T follicular helper cell (primary cell): ENCODE data around the gene RNF217.
"Not testable (repeated sequence)": the region's sequence is repeated elsewhere in the genome, so short reads cannot be mapped to it uniquely, and the experiment has no call there.

ENCODE experiments used
- DNase-seq: peaks from one replicate; pipeline ENCODE4 v3.0.0-alpha.2; 2020; ENCODE audit warnings: low read depth
- total RNA-seq, 2 experiments: gene quantifications; one replicate each; lab custom pipeline; 2026; lab: John Stamatoyannopoulos, UW

Gene RNF217, protein sequence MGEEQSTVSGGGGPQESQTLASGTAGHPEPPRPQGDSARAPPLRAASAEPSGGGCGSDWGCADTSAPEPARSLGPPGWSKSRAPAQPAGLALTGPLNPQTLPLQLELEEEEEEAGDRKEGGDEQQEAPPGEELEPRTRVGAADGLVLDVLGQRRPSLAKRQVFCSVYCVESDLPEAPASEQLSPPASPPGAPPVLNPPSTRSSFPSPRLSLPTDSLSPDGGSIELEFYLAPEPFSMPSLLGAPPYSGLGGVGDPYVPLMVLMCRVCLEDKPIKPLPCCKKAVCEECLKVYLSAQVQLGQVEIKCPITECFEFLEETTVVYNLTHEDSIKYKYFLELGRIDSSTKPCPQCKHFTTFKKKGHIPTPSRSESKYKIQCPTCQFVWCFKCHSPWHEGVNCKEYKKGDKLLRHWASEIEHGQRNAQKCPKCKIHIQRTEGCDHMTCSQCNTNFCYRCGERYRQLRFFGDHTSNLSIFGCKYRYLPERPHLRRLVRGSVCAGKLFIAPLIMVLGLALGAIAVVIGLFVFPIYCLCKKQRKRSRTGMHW
- total RNA-seq, result 0.84 to 4.1 reads per million in 2 experiments

DNA sequence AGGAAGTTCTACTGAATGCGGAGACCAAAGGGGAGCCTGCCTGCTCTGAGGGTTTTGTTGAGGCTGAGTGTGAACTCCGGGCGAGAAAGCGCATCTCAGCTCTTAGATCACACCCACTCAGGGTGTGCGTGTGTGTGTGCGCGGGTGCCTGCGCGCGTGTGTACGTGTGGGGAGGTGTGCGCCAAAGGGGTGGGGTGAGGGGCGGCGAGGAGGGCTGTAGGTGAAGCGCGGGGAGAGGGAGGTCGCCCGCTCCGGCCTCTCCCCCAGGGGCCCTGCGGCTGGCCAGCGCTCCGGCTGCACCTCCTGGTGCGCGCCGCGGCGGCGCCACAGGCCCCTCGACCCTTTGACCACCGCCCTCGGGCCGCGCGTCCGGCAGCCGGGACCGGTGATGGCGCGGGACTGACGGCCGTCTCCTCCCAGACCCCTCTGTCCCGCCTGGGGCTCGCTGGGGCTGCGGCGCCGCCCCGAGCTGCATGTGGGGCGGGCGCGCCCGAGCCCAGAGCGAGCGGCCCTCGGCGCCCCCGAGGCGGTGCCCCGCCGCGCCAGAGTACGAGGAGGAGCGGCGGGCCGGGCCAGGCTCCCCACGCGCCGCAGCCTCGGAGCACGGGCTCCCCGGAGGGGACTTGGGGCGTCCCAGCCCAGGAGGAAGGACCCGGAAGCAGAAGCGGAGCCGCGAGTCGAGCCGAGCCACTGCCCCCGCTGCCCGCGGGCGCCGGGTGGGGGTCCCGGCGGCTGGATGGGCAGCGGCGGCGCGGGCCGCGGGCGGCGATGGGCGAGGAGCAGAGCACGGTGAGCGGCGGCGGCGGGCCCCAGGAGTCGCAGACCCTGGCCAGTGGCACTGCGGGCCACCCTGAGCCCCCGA is at the start of gene RNF217:
Gene RNF217 (plus strand): TSS at position 661 of the 862 bp plus-strand sequence. CDS start 108 bp downstream, at position 769.
- no peak for DNase-seq

DNA sequence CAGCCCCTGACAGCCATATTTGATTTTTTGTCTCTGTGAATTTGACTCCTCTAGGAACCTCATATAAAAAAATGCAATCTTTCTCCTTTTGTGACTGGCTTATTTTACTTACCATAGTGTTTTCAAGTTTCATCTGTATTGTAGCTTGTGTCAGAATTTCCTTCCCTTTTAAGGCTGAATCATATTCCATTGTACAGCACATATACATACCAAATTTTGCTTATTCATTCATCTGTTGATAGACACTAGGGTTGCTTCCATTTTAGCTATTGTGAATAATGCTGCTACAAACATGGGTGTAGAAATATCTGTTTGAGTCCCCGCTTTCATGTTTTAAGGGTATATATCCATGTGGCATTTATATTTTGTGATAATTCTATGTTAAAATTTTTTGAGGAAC is 49.2 kb upstream of the RNF217 start:
- no peak for DNase-seq

DNA sequence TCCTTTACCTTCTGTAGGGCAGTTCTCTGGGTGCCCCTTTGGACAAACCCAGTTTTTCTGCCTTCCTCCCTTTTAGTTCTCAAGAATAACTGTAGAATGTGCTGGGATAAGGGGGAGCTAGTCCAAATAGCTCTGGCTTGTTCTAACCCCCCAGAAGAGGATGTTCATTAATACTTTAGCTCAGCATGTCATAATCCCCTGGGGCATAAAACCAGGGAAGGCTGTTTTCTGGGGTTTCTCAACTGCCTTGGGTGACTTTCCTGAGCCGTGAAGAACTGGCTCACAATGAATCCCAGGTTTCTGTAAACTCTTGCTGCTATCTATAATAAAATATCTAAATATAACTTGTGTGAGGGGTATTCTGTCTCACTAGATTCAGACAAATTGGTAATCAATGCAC is 44.5 kb upstream of the RNF217 start:
- no peak for DNase-seq

DNA sequence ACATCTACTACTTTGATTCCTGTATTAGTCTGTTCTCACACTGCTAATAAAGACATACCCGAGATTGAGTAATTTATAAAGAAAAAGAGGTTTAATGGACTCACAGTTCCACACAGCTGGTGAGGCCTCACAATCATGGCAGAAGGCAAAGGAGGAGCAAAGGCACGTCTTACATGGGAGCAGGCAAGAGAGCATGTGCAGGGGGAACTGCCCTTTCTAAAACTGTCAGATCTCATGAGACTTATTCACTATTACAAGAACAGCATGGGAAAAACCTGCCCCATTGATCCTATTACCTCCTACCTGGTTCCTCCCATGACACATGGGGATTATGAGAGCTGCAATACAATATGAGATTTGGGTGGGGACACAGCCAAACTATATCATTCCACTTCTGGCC is 42.5 kb upstream of the RNF217 start:
- DNase-seq, result not testable (repeated sequence)

DNA sequence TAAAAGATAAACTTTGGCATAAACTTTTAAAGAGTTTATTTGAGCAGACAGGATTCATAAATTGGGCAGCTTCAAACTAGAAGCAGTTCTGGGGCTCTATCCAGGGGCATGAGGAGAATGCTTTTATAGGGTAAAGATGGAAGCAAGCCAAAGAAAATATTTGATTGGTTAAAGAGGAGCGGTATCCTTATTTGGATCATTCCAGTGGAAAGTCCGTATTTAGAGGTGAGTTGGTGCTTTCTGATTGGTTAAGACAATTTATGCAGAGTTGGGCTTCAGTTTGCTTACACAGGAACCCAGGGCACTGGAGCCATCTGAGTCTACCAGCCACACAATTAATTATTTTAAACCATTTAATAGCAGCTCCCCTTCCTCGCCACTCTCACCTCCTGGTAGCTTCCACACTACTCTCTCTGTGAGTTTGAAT is 37.9 kb upstream of the RNF217 start:
- no peak for DNase-seq

DNA sequence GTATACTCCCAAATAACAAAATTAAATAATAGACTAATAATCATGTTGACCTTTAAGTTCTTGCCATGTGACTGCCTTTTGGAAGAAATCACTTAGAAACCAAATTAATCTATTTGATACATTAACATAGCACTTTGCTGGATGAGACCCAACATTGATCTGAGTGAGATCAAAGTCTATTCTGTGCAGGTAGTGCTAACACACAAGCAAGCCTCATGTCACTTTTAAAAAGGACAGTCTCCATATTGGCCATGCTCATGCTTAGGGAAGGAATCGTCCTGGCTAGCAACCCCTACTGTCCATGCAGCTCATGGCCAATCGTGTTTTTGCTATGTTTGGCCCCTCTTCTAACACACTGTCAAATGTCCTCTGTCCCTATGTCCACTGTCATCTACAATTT is 35.8 kb upstream of the RNF217 start:
- DNase-seq, result no peak

DNA sequence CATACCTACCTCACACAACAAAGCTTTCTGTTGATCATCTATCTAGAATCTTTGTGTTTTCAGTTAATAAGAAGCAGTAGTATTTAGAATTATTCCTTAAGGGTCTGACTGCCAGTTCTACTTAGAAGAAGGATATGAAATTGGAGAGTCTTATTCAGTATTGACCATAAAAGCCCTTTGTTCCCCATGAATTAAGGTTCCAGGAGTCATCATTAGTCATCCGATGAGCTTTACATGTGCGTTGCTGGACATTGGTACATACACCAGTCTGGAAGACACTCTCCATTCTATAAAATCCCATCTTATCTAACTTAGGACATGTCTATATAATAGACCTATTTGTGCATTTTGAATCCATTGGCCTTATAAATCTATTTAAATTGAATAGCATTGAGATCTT is 34.4 kb upstream of the RNF217 start:
- no peak for DNase-seq

DNA sequence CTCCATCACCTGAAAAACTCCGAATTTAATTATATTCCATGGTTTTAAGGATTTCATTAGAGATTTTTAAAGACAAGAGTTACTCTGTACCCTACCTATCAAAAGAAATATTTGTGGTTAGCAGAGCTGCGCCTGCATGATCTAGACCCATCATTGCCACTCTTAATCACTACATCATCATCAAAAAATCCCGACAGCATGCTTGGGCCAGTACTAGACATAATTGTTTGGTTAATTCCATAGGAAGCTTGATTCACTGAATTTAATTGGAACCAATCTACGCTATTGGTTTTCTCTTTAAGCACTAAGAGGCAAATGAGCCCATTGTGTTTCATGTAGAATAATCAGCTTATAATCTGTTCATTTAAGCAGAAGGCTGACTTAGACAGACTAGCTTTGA is 33.4 kb upstream of the RNF217 start:
- no peak for DNase-seq

DNA sequence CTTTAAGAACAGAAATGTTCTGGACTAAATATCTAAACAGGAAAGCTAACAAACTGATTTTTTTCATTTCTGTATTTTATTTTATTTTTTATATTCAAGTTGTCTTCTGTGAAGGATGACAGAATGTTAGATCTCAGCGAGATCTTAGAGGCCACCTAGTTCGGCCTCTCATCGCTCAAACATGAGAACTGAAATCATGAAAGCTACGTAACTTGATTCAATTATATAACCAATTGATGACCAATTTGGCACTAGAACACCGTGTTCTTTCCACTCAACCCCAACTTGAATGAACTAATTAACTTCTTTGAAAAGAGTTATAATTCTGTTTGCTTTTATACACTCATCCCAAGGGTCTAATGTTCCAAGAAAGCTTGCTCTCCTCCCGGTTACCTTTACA is 24.6 kb upstream of the RNF217 start:
- DNase-seq, result no peak

DNA sequence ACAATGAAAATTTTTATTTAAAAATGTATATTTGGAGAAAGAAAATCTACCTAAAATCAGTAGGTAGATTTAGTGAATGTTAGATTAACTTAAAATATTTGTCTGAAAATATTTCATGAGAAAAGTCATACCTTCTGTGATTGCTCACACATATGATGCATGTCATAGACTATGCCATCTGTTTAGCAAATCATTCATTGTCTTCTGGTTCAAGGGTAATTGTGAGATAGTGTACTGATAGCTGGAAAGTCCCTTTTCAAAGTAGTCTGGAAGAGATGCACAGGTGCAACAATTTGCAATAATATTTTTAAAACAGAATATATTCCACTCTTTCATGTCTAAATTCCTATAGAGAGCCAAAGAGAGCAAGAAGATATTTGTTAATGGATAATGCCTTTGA is 21.0 kb upstream of the RNF217 start:
- DNase-seq, result no peak

DNA sequence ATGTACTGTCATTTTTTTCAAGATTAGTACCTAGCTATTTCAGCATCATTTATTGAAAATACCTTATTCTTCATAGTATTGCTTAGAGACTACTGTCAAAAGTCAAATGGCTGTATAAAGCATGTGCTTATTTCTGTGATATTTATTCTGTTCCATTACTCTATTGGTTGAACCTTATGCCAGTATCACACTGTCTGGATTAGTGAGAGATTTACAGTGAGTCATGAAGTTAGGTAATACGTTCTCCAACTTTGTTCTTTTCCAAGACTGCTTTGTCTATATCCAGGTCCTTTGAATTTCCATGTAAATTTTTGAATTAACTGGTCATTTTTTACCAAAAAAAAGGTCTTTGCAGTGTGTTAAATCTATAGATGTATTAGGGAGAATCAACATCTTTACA is 18.6 kb upstream of the RNF217 start:
- no peak for DNase-seq

DNA sequence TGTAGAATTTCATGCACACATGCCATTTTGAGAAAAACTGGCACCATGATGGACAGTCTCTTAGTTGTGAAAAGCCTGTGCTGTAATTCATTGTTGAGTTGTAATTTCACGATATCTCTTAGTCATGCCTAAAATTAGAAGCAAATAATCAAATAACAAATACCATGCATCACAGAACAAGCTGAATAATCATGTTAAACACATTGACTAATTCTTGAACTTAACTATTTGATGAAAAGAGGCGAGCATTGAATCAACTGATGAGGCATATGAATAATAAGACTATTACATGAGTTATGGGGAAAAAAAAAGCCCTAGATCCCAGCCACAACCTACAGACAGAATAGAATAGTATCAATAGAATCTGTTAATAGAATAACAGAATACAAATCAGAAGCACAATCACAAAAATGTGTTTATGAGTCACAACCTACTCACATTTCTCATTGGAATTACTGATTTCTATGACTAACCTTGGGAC is 14.2 kb upstream of the RNF217 start:
- no peak for DNase-seq

DNA sequence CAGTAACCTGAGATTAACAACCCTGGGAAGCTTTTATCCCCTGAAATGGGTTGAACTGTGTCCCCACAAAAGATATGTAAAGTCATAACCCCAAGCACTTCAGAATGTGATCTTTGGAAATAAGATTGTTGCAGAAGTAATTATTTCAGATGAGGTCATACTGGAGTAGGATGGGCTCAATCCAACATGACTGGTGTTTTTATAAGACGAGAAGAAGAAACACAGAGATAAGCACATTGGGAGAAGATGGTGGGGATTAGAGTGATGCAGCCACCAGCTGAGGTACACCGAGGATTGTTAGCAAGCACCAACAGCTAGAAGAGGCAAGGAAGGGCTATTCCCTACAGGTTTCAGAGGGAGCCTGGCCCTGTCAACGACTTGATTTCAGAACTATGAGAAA is 12.5 kb upstream of the RNF217 start:
- no peak for DNase-seq

DNA sequence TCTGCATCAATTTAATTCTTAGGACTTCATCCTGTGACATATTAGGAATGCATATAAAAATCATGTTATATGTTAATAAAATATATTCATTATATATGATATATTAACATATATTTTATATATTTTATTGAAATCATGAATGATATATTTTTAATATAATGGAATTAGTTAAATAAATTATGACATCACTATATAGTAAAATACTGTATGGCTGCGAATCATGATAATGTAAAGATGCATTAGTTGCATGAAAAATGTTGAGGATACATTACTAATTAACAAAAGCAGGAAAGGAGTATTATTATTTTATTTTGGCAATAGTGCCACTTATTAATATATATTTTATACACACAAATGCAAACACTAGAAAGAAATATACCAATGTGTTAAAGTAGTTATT is 8.4 kb upstream of the RNF217 start:
- no peak for DNase-seq

DNA sequence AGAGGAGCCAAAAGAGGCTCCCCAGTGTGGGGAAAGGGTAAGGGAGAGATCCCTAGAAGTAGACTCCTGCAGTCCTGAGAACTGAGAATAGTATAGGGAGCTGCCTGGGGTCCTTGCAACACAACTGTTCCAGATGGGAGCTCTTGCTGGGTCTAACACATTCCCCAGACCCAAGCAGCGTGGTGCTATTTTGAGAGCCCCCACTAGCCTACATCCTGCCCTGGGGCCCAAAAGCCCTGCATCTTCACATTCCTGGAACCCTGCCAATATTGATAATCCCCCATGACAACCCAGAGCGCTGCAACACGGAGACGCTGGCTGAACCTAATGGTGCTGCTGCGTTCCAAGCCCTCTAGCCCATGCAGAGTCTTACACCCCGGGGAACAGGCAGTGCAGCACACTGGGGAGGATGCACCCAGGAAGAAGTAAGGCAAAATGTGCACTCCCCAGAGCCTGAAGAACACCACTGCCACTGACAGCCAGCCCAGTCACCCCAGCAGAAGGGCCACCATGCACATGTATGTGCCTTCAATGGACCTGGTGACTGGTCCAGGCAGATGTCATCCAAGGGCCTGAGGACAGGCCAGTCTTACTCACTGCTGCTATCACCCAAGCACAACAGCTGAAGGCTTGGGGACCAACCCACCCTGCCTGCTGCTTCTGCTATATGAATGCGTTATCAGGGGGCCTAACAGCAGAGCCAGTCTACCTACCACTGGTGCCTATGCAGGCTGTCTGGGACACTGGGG is 7.0 kb upstream of the RNF217 start:
- no peak for DNase-seq

DNA sequence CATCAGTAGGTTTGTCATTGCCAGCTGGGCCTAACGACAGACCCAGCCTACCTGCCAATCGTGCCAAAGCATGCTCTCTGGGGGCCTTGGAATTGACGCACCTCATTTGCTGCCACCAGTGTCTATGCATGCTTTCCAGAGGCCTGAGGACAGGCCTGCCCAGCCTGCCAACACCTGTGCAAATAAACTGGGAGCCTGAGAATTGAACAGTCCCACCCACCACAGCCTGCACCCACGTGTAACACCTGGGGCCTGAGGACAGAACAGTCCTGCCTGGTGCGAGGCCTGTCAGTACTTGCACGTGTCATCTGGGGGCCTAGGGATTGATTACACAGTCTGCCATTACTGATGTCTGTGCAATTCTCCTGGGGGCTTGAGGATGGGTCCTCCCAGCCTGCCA is 6.2 kb upstream of the RNF217 start:
- DNase-seq, result no peak

DNA sequence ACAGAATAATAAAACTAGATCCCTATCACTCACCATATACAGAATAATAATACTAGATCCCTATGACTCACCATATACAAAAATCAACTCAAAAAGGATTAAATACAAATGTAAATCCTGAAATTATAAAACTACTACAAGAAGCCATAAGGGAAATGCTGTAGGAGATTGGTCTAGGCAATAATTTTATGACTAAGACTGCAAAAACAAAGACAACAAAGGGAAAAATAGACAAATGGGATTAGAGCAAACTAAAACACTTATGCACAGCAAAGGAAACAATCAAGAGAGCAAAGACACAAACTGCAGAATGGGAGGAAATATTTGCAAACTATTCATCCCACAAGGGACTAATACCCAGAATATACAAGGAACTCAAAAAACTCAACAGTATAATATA is 4.1 kb upstream of the RNF217 start:
- DNase-seq, result no peak

DNA sequence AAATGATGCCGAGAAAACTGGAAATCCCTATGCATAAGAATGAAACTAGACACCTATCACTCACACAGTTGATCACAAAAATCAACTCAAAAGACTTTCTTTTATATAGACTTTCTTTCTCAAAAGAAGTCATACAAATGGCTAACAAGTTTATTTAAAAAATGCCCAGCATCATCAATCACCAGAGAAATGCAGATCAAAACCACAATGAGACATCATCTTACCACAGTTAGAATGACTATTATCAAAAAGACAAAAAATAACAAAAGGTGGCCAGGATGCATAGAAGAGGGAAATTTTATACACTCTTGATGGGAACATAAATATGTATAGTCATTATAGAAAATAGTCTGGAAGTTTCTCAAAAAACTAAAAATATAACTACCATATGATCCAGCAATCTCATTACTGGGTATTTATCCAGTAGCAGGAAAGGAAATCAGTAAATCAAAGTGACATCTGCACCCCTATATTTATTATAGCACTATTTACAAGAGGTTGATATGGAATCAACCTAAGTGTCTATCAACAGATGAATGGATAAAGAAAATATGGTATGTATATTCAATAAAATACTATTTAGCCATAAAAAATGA is 3.4 kb upstream of the RNF217 start:
- no peak for DNase-seq

DNA sequence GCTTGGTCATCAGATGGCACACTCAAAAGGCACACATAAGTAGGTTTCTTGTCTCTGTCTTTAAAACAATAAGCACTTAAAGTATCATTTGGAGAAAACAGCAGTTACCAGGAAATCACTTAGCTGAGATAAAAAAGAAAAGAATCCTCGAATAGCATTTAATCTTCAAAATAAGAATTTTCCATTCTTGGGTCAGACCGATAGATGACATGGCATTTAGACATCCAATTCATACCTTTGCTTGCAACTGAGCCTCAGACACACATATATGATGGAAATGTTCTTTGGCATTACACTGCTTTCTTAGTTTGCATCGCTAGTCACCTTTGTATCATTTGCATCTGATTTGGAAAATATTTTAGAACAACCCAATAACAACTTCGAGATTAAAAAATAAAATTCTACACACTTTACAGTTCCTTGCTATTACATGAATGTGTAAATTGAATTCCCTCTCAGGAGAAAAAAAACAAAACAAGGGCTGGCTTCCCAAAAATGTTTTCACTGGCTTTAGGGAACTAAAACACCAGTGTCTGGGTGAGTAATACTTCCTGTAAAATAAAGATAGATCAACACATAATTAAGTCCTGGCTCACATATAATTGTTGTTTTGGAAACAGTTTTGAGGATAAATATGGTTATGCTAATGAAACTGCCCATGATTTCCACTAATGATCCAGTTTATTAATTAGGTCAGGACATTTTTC is 1.3 kb upstream of the RNF217 start:
- DNase-seq, result no peak

DNA sequence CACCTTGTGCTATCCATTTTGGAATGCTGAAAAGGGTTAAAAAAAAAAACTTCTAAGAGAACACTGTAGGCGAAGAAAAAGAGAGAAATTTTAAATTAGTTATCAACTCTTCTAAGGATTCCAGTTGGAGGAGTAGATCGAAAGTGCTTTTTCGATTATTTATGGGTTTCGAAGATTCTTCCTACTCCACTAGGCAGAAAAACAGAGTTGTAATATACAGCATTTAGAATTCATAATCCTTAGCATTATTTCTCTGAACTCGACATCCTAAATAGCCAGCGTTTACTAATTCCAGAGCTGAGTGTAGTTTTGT is 817 bp upstream of the RNF217 start:
- DNase-seq, result no peak
